Lung (tissue), 12 donors: ENCODE measurements around the gene DDX27. TPM values are rescaled to one million over a fixed set of nuclear protein-coding genes. Genes with fewer than 3 reads are reported as not detected.

Source experiments
- ATAC-seq: fragments of 200-7000 bp; cut with Tn5 transposase; one replicate; pipeline ENCODE4 v1.9.1; 2020; ENCODE audit warnings: moderate number of reproducible peaks; ENCODE audit not compliant: insufficient read depth, low FRiP score
- DNase-seq, 3 donors: peaks; one replicate each; pipeline ENCODE4 v3.0.0-alpha.2; 2013 to 2017
- H3K27ac ChIP-seq, 2 donors: one replicate each; pipeline ENCODE4 v1.5.1; 2013; ENCODE audit warnings: mild to moderate bottlenecking in 2 of 2, moderate library complexity in 2 of 2, control low read depth in 1 of 2, inconsistent platforms in 1 of 2, low read depth in 1 of 2, low read length in 1 of 2
- H3K27me3 ChIP-seq, 3 donors: one replicate each; pipeline ENCODE4 v1.5.1; 2013; ENCODE audit warnings: low read length in 2 of 3; ENCODE audit not compliant: control insufficient read depth in 3 of 3, insufficient read depth in 3 of 3
- H3K36me3 ChIP-seq, 4 donors: one replicate each; pipeline ENCODE4 v1.5.1; 2013; ENCODE audit warnings: low read length in 4 of 4, mild to moderate bottlenecking in 1 of 4, moderate library complexity in 1 of 4; ENCODE audit not compliant: control insufficient read depth in 4 of 4, insufficient read depth in 4 of 4
- H3K4me1 ChIP-seq, 5 donors: one replicate each; pipeline ENCODE4 v1.5.1; 2013; ENCODE audit warnings: low read length in 5 of 5, mild to moderate bottlenecking in 2 of 5, moderate library complexity in 1 of 5; ENCODE audit not compliant: control insufficient read depth in 5 of 5, insufficient read depth in 5 of 5
- H3K4me3 ChIP-seq: one replicate; pipeline ENCODE4 v1.5.1; 2013; ENCODE audit warnings: mild to moderate bottlenecking, control low read depth, moderate library complexity
- H3K9ac ChIP-seq, 2 donors: one replicate each; pipeline ENCODE4 v1.5.1; 2013; ENCODE audit warnings: low read length in 2 of 2, control low read depth in 1 of 2; ENCODE audit not compliant: insufficient read depth in 1 of 2
- H3K9me3 ChIP-seq, 4 donors: one replicate each; pipeline ENCODE4 v1.5.1; 2013; ENCODE audit warnings: low read length in 3 of 4, mild to moderate bottlenecking in 1 of 4, moderate library complexity in 1 of 4; ENCODE audit not compliant: control insufficient read depth in 4 of 4, insufficient read depth in 3 of 4
- CTCF ChIP-seq: IDR thresholded peaks from 2 replicates; pipeline ENCODE4 v1.5.1; 2012; ENCODE audit warnings: mild to moderate bottlenecking; ENCODE audit errors: control extremely low read depth, extremely low read depth
- WGBS, 2 donors: extraction: QIAGEN DNeasy Blood & Tissue Kit; methylation state at CpG; one replicate each; pipeline ENCODE4 v1.1.7; 2013; 5-methylcytosine and 5-hydroxymethylcytosine counted together
- polyA plus RNA-seq, 2 donors: library from polyadenylated mRNA; stranded (reverse); fragments of 200-250 nt; gene quantifications; one replicate each; pipeline ENCODE4 v1.2.1, GENCODE V29; 2013
- total RNA-seq, 2 donors: library from RNA; depleted of rRNA in 1 of 2; stranded (reverse); fragments of >200 nt in 1 of 2; gene quantifications; one replicate each; pipeline ENCODE4 v1.2.1, GENCODE V29; 2014 to 2021
- donor health status: control.
- donor health status: control.
- donor health status: Bipolar disorder and iron deficiency.
- donor health status: healthy.
- donor health status: DM: yes; HTN: yes; CAD: no.

DDX27 gene
- total and polyA plus RNA-seq, 4 donors, result 24.9 to 30.0 (median 26.1) TPM

- 60 to 76% methylated on average over 3 of the region's 3 CpGs for WGBS, 2 donors
- DNase-seq, result no peak
- TF ChIP-seq CTCF, result no peak
- no peaks in the 10 kb centered on the region for H3K9me3 ChIP-seq
- H3K4me1 ChIP-seq, result peaks cover 0 to 22% (median 11%) of the 10 kb centered on the region in 5 donors
- no peaks in the 10 kb centered on the region for H3K36me3 ChIP-seq
- no peak for ATAC-seq
- H3K9ac ChIP-seq, result no peak overlapping the region
- H3K27ac ChIP-seq, result no peak overlapping the region
- no peaks in the 10 kb centered on the region for H3K27me3 ChIP-seq
- no peak overlapping the region for H3K4me3 ChIP-seq
Measured at GRCh38 chr20:49184691-49185070, 34.5 kb upstream of the DDX27 start.

GRCh38 chr20:49185071-49185761 is 34.0 kb upstream of the DDX27 start:
- WGBS, 2 donors, result 56 to 71% methylated on average over 6 of the region's 6 CpGs
- Histone ChIP-seq H3K9me3 (no peaks in the 10 kb centered on the region), H3K36me3 (no peaks in the 10 kb centered on the region), H3K27me3 (no peaks in the 10 kb centered on the region), H3K4me1 (peaks cover 0 to 16% (median 11%) of the 10 kb centered on the region in 5 donors), H3K27ac (no peak overlapping the region), H3K9ac (peak overlapping the region in 1 of 2 donors; percentile 1), H3K4me3 (no peak overlapping the region)
- no peak for TF ChIP-seq CTCF
- peak in 1 of 3 donors; percentile 48 for DNase-seq
- ATAC-seq, result no peak

- TF ChIP-seq CTCF, result no peak
- ATAC-seq, result no peak
- peak overlapping the region; percentile 31 to 76 for H3K9ac ChIP-seq
- DNase-seq, result peak; percentile 53 to 80 (median 76)
- peaks cover 0 to 12% (median 9%) of the 10 kb centered on the region in 5 donors for H3K4me1 ChIP-seq
- peak overlapping the region; percentile 84 to 93 for H3K27ac ChIP-seq
- H3K36me3 ChIP-seq, result no peaks in the 10 kb centered on the region
- no peaks in the 10 kb centered on the region for H3K27me3 ChIP-seq
- peak overlapping the region; percentile 85 for H3K4me3 ChIP-seq
- WGBS, 2 donors, result 0% methylated on average over 19 of the region's 19 CpGs
- no peaks in the 10 kb centered on the region for H3K9me3 ChIP-seq
Measured at GRCh38 chr20:49186535-49187329, 32.5 kb upstream of the DDX27 start.
